22Rv1 (cell line): Measurements from ENCODE around the gene PRX.

ENCODE experiments used
- H3K27ac ChIP-seq: fragments of 450-650 bp; 2 replicates; pipeline ENCODE4 v1.5.1; 2017
- ZFX ChIP-seq: fragments of 450-650 bp; IDR thresholded peaks from 2 replicates; pipeline ENCODE4 v1.6.1; 2017; ENCODE audit warnings: antibody characterized with exemption, borderline replicate concordance
- TF ChIP-seq, protein P1 (sequence below): fragments of 450-650 bp; IDR thresholded peaks from 2 replicates; pipeline ENCODE4 v1.5.1; 2017; ENCODE audit warnings: mild to moderate bottlenecking

The PRX gene

DNA sequence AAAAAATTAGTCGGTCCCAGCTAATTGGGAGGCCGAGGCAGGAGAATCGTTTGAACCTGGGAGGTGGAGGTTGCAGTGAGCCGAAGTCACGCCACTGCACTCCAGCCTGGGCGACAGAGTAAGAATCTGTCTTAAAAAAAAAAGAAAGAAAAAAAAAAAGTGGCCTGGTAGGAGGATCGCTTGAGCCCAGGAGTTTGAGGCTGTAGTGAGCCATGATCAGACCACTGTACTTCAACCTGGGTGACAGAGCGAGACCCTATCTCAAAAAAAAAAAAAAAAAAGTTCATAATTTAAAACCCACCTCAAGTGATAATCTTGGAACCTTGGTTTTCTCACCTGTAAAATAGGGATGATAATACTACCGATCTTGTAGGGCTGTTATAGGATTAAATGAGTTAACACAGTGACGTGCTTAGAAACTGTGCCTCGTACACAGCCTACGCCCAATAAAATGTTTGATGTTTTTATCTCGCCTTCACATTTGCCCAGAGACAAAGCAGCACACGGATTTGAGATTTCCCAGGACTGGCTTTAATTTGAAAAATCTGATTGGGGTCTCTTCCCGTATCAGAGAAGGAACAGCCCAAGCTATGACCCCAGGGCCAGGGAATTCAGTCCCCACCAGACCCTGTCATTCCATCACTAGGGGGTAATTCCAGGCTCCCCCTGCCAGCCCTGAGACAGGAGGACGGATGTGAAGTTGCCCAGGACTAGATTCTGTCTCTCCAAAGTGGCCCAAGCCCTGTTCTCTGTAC, 9.0 kb upstream of the PRX start:
- TF ChIP-seq, protein P1, sequence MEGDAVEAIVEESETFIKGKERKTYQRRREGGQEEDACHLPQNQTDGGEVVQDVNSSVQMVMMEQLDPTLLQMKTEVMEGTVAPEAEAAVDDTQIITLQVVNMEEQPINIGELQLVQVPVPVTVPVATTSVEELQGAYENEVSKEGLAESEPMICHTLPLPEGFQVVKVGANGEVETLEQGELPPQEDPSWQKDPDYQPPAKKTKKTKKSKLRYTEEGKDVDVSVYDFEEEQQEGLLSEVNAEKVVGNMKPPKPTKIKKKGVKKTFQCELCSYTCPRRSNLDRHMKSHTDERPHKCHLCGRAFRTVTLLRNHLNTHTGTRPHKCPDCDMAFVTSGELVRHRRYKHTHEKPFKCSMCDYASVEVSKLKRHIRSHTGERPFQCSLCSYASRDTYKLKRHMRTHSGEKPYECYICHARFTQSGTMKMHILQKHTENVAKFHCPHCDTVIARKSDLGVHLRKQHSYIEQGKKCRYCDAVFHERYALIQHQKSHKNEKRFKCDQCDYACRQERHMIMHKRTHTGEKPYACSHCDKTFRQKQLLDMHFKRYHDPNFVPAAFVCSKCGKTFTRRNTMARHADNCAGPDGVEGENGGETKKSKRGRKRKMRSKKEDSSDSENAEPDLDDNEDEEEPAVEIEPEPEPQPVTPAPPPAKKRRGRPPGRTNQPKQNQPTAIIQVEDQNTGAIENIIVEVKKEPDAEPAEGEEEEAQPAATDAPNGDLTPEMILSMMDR: no peak
- no peak for TF ChIP-seq ZFX
- H3K27ac ChIP-seq: peak overlapping the region; percentile 87

DNA sequence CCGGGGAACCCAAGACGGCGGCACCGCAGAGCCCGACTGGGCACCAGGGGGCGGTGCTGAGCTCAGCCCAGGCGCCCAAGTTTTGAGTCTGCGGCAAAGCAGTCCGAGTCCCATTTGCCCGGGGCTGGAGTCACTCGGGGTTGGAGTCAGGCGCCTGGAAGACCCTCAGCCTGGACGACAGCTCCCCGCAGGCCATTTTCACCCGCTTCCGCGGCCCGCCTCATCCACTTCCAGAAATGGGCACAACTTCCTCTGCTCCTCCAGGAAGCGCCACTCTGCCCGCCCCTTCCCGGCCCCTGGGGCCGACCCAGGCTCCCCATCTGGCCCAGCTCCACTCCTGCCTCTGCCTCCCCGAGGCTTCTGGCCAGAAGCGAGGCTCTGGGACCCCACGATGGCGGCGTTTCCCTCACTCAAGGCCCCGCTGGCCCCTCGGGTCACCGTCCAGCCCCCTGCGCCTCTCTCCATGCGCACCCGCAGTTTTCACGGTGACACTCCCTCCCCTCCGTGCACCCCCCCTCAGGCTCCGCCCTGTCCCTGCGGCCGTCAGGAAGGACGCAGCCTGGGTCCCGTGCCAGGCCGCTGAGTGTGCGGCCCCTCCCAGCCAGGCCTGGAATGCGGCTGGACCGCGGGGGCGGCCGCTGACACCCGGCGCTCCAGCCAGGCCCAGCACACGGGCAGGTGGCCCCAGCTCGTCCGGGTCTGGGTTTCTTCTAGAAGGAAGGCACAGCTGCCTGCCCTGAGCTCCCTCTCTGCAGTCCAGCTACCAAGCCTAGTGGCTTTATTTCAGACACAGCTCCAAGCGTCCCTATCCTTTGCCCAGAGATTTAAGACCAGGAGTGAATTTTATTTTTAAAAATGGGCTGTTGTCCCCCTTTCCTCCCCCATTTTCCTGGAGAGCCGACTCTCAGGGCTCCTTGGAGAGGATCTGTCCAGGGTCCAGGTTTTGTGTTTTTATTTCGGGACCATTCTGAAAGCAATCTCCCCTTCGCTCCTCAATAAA, 7.9 kb upstream of the PRX start:
- TF ChIP-seq, protein P1: peak; percentile 99
- no peak for TF ChIP-seq ZFX
- H3K27ac ChIP-seq: peak overlapping the region; percentile 87

DNA sequence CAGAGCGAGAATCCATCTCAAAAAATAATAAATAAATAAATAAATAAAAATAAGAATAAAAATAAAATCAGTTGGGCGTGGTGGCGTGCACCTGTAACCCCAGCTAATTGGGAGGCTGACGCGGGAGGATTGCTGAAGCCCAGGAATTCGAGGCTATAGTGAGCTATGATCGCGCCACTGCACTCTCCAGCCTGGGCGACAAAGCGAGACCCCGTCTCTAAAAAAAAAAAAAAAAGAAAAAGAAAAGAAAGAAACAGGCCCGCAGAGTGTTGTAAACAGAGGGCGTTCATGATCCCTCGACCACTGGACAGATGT, 7.2 kb upstream of the PRX start:
- peak overlapping the region; percentile 87 for H3K27ac ChIP-seq
- TF ChIP-seq, protein P1: no peak
- no peak for TF ChIP-seq ZFX

DNA sequence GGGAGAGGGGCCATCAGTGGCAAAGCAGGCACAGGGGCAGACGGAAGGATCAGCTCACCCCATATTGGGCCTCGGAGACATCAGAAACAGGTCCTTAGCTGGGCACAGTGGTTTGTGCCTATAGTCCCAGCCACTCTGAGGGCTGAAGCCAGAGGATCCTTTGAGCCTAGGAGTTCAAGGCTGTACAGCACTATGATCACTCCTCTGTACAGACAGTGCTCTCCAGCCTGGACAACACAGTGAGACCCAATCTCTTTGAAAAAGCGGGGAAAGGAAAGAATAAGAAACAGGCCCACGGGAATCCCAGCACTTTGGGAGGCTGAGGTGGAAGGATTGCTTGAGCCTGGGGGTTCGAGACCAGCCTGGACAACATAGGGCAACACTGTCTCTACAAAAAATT, 6.6 kb upstream of the PRX start:
- TF ChIP-seq ZFX: no peak
- TF ChIP-seq, protein P1: no peak
- H3K27ac ChIP-seq: no peak overlapping the region

DNA sequence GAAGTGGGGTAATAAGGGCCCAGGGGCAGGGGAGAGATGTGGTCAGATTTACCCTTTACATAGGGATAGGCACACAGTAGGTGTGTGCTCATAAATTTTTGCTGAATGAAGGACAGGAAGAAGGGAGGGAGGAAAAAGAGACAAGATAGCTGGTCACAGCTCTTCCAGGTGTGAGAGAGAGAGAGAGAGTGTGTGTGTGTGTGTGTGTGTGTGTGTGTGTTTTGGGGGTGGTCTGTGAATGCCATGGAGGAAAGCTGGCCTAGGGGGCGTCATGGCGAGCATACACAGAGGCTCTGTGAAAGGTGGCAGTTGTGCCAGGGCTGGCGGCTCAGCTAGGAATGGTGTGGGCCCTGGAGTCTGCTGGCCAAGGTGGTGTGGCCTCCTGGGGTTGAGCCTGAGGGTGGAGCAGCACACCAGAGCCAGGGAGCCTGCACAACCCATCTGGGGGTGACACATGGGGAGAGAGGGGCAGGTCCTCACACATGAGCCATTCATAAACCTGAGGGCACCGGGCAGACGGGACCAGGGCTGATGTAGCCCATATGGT, 6.0 kb upstream of the PRX start:
- no peak overlapping the region for H3K27ac ChIP-seq
- TF ChIP-seq, protein P1: no peak
- TF ChIP-seq ZFX: no peak

DNA sequence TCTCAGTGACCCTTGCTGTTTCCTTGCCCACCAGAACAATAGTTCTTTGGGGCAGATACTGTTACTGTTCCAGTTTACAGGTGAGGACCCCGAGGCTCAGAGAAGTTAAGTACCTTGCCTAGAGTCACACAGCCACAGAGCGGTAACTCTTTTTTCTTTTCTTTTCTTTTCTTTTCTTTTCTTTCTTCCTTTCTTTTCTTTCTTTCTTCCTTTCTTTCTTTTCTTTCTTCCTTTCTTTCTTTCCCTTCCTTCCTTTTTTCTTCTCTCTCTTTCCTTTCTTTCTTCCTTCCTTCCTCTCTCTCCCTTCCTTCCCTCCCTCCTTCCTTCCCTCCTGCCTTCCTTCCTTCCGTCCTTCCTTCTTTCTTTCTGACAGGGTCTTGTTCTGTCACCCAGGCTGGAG, 4.9 kb upstream of the PRX start:
- no peak for TF ChIP-seq ZFX
- TF ChIP-seq, protein P1: no peak
- H3K27ac ChIP-seq: no peak overlapping the region

DNA sequence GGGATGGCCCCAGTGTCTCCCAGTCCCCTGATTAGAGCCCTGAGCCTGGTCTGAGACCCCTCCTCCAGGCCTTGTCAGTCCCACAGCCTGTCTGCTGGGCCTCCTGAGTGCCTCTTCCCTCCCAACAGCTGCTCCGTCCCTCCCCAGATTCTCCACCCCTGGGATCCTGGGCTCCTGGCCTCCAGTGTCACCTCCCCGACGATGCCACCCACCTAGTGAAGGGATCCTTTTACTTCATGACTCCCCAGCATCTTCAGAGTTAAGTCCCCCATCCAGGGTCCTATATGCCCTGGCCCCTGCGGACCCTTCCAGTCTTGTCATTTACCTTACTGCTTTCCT, 4.4 kb upstream of the PRX start:
- no peak overlapping the region for H3K27ac ChIP-seq
- no peak for TF ChIP-seq ZFX
- TF ChIP-seq, protein P1: no peak
